ENCODE data around the gene ZNF273.
"Not testable (repeated sequence)": the region's sequence is repeated elsewhere in the genome, so short reads cannot be mapped to it uniquely, and the experiment has no call there.

Gene ZNF273

DNA sequence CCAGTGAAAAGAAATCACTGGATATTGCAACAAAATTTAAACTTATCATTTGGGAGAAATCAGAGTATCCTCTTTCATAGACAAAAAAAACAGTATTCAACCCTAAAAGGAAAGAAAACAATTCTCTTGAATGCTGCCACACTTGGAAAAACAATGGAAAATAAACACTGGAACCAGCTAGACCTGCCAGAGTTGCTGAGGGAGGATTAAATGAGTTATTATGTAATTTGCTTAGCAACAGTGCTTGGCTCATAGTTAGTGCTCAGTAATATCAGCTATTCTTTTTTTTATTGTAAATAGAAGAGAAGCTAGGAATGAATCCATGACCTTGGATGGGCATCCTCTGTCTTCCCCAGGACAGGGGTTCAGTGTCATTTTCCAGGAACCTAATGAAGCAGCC, 11.0 kb upstream of the ZNF273 start:
- H3K79me2 ChIP-seq (ENCODE audit: insufficient read depth, low read length) = no peaks in the 10 kb centered on the region
- no peaks in the 10 kb centered on the region for H3K27me3 ChIP-seq (ENCODE audit: insufficient read depth, low read length, poor library complexity, severe bottlenecking)
- no peak overlapping the region for H2AFZ ChIP-seq (ENCODE audit: low read length)
- H3K4me1 ChIP-seq (ENCODE audit: insufficient read depth, low read length, poor library complexity, severe bottlenecking) = no peaks in the 10 kb centered on the region
- H3K4me3 ChIP-seq (ENCODE audit: low read length, poor library complexity, severe bottlenecking) = no peak overlapping the region
- no peaks in the 10 kb centered on the region for H3F3A ChIP-seq (ENCODE audit: low read depth)
- H3K9me2 ChIP-seq (replicated peaks; ENCODE audit: low read depth, low read length) = no peaks in the 10 kb centered on the region
- no peak overlapping the region for H3K9ac ChIP-seq (ENCODE audit: low read depth, low read length, poor library complexity, severe bottlenecking)
- no peaks in the 10 kb centered on the region for H3K36me3 ChIP-seq (ENCODE audit: insufficient read depth, low read length)
- H4K20me1 ChIP-seq (ENCODE audit: insufficient read depth, low read length, poor library complexity, severe bottlenecking) = no peaks in the 10 kb centered on the region
- H3K4me2 ChIP-seq (ENCODE audit: low read depth, low read length, poor library complexity, severe bottlenecking) = no peak overlapping the region
- TF ChIP-seq EZH2phosphoT487 (IDR thresholded peaks at IDR 0.05; ENCODE audit: borderline replicate concordance) (no peak), CTCF (conservative IDR thresholded peaks at IDR 0.05; ENCODE audit: low read length) (no peak)
- no peaks in the 10 kb centered on the region for H3K9me3 ChIP-seq (ENCODE audit: insufficient read depth, low read depth, low read length)

DNA sequence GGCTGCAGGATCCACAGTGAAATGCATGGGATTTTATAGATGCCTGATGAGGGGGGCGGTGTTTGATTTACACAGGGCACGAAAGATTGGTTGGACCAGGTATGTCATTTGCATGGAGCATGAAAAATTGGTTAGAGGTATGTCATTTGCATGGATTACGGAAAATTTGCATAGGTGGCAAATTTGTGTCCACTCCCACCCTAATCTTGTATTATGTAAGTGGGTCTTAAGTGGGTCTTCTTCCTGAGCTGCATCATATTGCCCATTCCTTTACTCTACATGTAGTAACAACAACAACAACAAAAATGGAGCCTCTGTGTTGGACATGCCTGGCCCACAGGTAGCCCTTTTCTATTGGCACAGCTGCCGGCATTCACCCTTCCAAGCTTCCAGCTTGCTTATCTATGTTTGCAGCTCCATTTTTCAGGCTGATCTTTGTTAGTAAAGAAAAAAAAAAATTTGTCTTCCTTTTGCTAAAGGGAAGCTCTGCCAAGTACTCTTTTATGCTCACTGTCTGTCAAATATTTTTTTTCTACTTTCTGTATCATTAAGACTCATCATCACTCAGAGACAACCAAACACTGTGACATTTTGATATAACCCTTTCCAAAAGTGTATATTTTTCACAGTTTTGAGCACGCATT, 10.3 kb upstream of the ZNF273 start:
- H3K9ac ChIP-seq (ENCODE audit: low read depth, low read length, poor library complexity, severe bottlenecking) = no peak overlapping the region
- no peaks in the 10 kb centered on the region for H3K27me3 ChIP-seq (ENCODE audit: insufficient read depth, low read length, poor library complexity, severe bottlenecking)
- no peak overlapping the region for H3K4me2 ChIP-seq (ENCODE audit: low read depth, low read length, poor library complexity, severe bottlenecking)
- H3K4me3 ChIP-seq (ENCODE audit: low read length, poor library complexity, severe bottlenecking) = no peak overlapping the region
- H3K36me3 ChIP-seq (ENCODE audit: insufficient read depth, low read length) = no peaks in the 10 kb centered on the region
- H4K20me1 ChIP-seq (ENCODE audit: insufficient read depth, low read length, poor library complexity, severe bottlenecking) = no peaks in the 10 kb centered on the region
- H2AFZ ChIP-seq (ENCODE audit: low read length) = no peak overlapping the region
- no peak for TF ChIP-seq CTCF (conservative IDR thresholded peaks at IDR 0.05; ENCODE audit: low read length)
- TF ChIP-seq EZH2phosphoT487 (IDR thresholded peaks at IDR 0.05; ENCODE audit: borderline replicate concordance) = no peak
- H3K9me3 ChIP-seq (ENCODE audit: insufficient read depth, low read depth, low read length) = no peaks in the 10 kb centered on the region
- H3K9me2 ChIP-seq (replicated peaks; ENCODE audit: low read depth, low read length) = no peaks in the 10 kb centered on the region
- H3K79me2 ChIP-seq (ENCODE audit: insufficient read depth, low read length) = no peaks in the 10 kb centered on the region
- no peaks in the 10 kb centered on the region for H3F3A ChIP-seq (ENCODE audit: low read depth)
- H3K4me1 ChIP-seq (ENCODE audit: insufficient read depth, low read length, poor library complexity, severe bottlenecking) = no peaks in the 10 kb centered on the region

DNA sequence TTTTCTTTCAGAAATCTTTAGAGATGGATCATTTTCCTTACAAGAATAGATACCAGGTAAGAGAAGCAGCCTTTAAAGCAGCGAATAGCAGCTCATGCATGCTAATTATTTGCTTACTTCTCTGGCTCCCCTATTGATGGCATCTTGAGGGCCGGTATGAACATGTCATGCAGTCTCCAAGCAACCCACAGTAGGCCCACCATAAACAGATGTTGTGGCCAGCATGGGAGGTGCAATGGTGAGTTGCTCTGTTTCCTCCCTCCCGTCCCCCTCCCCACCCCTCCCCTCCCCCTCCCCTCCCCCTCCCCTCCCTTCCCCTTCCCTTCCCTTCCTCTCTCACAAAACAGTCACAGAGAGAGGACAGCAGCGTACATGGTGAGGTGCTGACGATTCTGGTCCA, 9.7 kb upstream of the ZNF273 start:
- no peaks in the 10 kb centered on the region for H4K20me1 ChIP-seq (ENCODE audit: insufficient read depth, low read length, poor library complexity, severe bottlenecking)
- no peaks in the 10 kb centered on the region for H3K9me3 ChIP-seq (ENCODE audit: insufficient read depth, low read depth, low read length)
- H3K9me2 ChIP-seq (replicated peaks; ENCODE audit: low read depth, low read length) = no peaks in the 10 kb centered on the region
- no peaks in the 10 kb centered on the region for H3K36me3 ChIP-seq (ENCODE audit: insufficient read depth, low read length)
- H2AFZ ChIP-seq (ENCODE audit: low read length) = no peak overlapping the region
- no peaks in the 10 kb centered on the region for H3F3A ChIP-seq (ENCODE audit: low read depth)
- H3K4me2 ChIP-seq (ENCODE audit: low read depth, low read length, poor library complexity, severe bottlenecking) = no peak overlapping the region
- no peak for TF ChIP-seq EZH2phosphoT487 (IDR thresholded peaks at IDR 0.05; ENCODE audit: borderline replicate concordance)
- TF ChIP-seq CTCF (conservative IDR thresholded peaks at IDR 0.05; ENCODE audit: low read length) = no peak
- no peaks in the 10 kb centered on the region for H3K27me3 ChIP-seq (ENCODE audit: insufficient read depth, low read length, poor library complexity, severe bottlenecking)
- no peak overlapping the region for H3K4me3 ChIP-seq (ENCODE audit: low read length, poor library complexity, severe bottlenecking)
- no peak overlapping the region for H3K9ac ChIP-seq (ENCODE audit: low read depth, low read length, poor library complexity, severe bottlenecking)
- no peaks in the 10 kb centered on the region for H3K79me2 ChIP-seq (ENCODE audit: insufficient read depth, low read length)
- H3K4me1 ChIP-seq (ENCODE audit: insufficient read depth, low read length, poor library complexity, severe bottlenecking) = no peaks in the 10 kb centered on the region

GRCh38 chr7:64902461-64902805, 640 bp upstream of the ZNF273 start:
- H3K4me3 ChIP-seq (ENCODE audit: low read length, poor library complexity, severe bottlenecking) = peak overlapping the region; percentile 84
- peak overlapping the region; percentile 80 for H3K9ac ChIP-seq (ENCODE audit: low read depth, low read length, poor library complexity, severe bottlenecking)
- peak overlapping the region; percentile 69 for H3K4me2 ChIP-seq (ENCODE audit: low read depth, low read length, poor library complexity, severe bottlenecking)
- H3K79me2 ChIP-seq (ENCODE audit: insufficient read depth, low read length) = peaks cover 42% of the 10 kb centered on the region
- not testable (repeated sequence) for H3K9me2 ChIP-seq (replicated peaks; ENCODE audit: low read depth, low read length); H3K27me3 ChIP-seq (ENCODE audit: insufficient read depth, low read length, poor library complexity, severe bottlenecking); H3F3A ChIP-seq (ENCODE audit: low read depth); H3K9me3 ChIP-seq (ENCODE audit: insufficient read depth, low read depth, low read length); H3K36me3 ChIP-seq (ENCODE audit: insufficient read depth, low read length)
- H4K20me1 ChIP-seq (ENCODE audit: insufficient read depth, low read length, poor library complexity, severe bottlenecking) = peaks cover 39% of the 10 kb centered on the region
- peak overlapping the region; percentile 91 for H2AFZ ChIP-seq (ENCODE audit: low read length)
- H3K4me1 ChIP-seq (ENCODE audit: insufficient read depth, low read length, poor library complexity, severe bottlenecking) = peaks cover 35% of the 10 kb centered on the region

Measured in Loucy (cell line).